Loucy (cell line): ENCODE data around the gene RAI1.

Experiments used
- H2AFZ ChIP-seq: fragments of 200-600 bp; sonication (generic); 2 replicates; pipeline ENCODE4 v1.6.0; 2016; ENCODE audit warnings: antibody characterized with exemption, mild to moderate bottlenecking, low read length, moderate library complexity
- H3F3A ChIP-seq: fragments of 200-600 bp; 2 replicates; pipeline ENCODE4 v1.6.0; 2016; ENCODE audit warnings: antibody characterized with exemption, low read depth, mild to moderate bottlenecking
- H3K27me3 ChIP-seq: fragments of 200-600 bp; sonication (generic); 2 replicates; pipeline ENCODE4 v1.6.1; 2014; ENCODE audit warnings: low read length, mild to moderate bottlenecking; ENCODE audit not compliant: insufficient read depth, poor library complexity, severe bottlenecking
- H3K36me3 ChIP-seq: fragments of 200-600 bp; sonication (generic); 2 replicates; pipeline ENCODE4 v1.6.1; 2016; ENCODE audit warnings: low read length; ENCODE audit not compliant: insufficient read depth
- H3K4me1 ChIP-seq: fragments of 200-600 bp; sonication (generic); 2 replicates; pipeline ENCODE4 v1.5.1; 2014; ENCODE audit warnings: low read length, mild to moderate bottlenecking; ENCODE audit not compliant: insufficient read depth, poor library complexity, severe bottlenecking
- H3K4me2 ChIP-seq: fragments of 200-600 bp; sonication (generic); 2 replicates; pipeline ENCODE4 v1.6.0; 2014; ENCODE audit warnings: antibody characterized with exemption, low read length, low read depth, mild to moderate bottlenecking; ENCODE audit not compliant: poor library complexity, severe bottlenecking
- H3K4me3 ChIP-seq: fragments of 200-600 bp; sonication (generic); 2 replicates; pipeline ENCODE4 v1.5.1; 2014; ENCODE audit warnings: low read length, mild to moderate bottlenecking, mixed read lengths; ENCODE audit not compliant: poor library complexity, severe bottlenecking
- H3K79me2 ChIP-seq: fragments of 200-600 bp; sonication (generic); 2 replicates; pipeline ENCODE4 v1.6.1; 2014; ENCODE audit warnings: low read length; ENCODE audit not compliant: insufficient read depth
- H3K9ac ChIP-seq: fragments of 200-600 bp; sonication (generic); 2 replicates; pipeline ENCODE4 v1.6.0; 2014; ENCODE audit warnings: mild to moderate bottlenecking, low read depth, low read length, moderate library complexity; ENCODE audit not compliant: poor library complexity, severe bottlenecking
- H3K9me2 ChIP-seq: fragments of 200-600 bp; sonication (generic); replicated peaks from 2 replicates; pipeline ENCODE4 v1.6.1; 2016; ENCODE audit warnings: low read depth, low read length, mixed read lengths
- H3K9me3 ChIP-seq: fragments of 200-600 bp; sonication (generic); 2 replicates; pipeline ENCODE4 v1.6.1; 2014; ENCODE audit warnings: mild to moderate bottlenecking, antibody characterized with exemption, low read length, low read depth; ENCODE audit not compliant: insufficient read depth
- H4K20me1 ChIP-seq: fragments of 200-600 bp; sonication (generic); 2 replicates; pipeline ENCODE4 v1.6.0; 2014; ENCODE audit warnings: antibody characterized with exemption, low read length, mild to moderate bottlenecking; ENCODE audit not compliant: insufficient read depth, poor library complexity, severe bottlenecking
- EZH2phosphoT487 ChIP-seq: fragments of 200-600 bp; IDR thresholded peaks from 2 replicates; pipeline ENCODE4 v1.6.1; 2018; ENCODE audit warnings: antibody characterized with exemption, mild to moderate bottlenecking, moderate library complexity, borderline replicate concordance
- TF ChIP-seq, protein P1 (sequence below): fragments of 200-600 bp; sonication (generic); conservative IDR thresholded peaks from 2 replicates; pipeline ENCODE4 v1.5.1; 2014; ENCODE audit warnings: mild to moderate bottlenecking, antibody characterized with exemption, low read length

Gene RAI1

GRCh38 chr17:17841601-17842025, 160.4 kb downstream of the RAI1 start:
- H2AFZ ChIP-seq, result no peak overlapping the region
- no peaks in the 10 kb centered on the region for H3K27me3 ChIP-seq
- peaks cover 16% of the 10 kb centered on the region for H3K4me1 ChIP-seq
- no peak for TF ChIP-seq EZH2phosphoT487
- TF ChIP-seq, protein P1, sequence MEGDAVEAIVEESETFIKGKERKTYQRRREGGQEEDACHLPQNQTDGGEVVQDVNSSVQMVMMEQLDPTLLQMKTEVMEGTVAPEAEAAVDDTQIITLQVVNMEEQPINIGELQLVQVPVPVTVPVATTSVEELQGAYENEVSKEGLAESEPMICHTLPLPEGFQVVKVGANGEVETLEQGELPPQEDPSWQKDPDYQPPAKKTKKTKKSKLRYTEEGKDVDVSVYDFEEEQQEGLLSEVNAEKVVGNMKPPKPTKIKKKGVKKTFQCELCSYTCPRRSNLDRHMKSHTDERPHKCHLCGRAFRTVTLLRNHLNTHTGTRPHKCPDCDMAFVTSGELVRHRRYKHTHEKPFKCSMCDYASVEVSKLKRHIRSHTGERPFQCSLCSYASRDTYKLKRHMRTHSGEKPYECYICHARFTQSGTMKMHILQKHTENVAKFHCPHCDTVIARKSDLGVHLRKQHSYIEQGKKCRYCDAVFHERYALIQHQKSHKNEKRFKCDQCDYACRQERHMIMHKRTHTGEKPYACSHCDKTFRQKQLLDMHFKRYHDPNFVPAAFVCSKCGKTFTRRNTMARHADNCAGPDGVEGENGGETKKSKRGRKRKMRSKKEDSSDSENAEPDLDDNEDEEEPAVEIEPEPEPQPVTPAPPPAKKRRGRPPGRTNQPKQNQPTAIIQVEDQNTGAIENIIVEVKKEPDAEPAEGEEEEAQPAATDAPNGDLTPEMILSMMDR, result no peak
- no peaks in the 10 kb centered on the region for H3K9me2 ChIP-seq
- no peaks in the 10 kb centered on the region for H3K36me3 ChIP-seq
- no peak overlapping the region for H3K4me3 ChIP-seq
- H3K4me2 ChIP-seq, result no peak overlapping the region
- H4K20me1 ChIP-seq, result no peaks in the 10 kb centered on the region
- H3K9ac ChIP-seq, result no peak overlapping the region
- H3K9me3 ChIP-seq, result no peaks in the 10 kb centered on the region
- no peaks in the 10 kb centered on the region for H3F3A ChIP-seq
- no peaks in the 10 kb centered on the region for H3K79me2 ChIP-seq

GRCh38 chr17:17842111-17842876, 161.0 kb downstream of the RAI1 start:
- no peak overlapping the region for H3K9ac ChIP-seq
- no peaks in the 10 kb centered on the region for H3K27me3 ChIP-seq
- no peaks in the 10 kb centered on the region for H4K20me1 ChIP-seq
- H3K9me3 ChIP-seq, result no peaks in the 10 kb centered on the region
- peaks cover 13% of the 10 kb centered on the region for H3K4me1 ChIP-seq
- H3K4me2 ChIP-seq, result no peak overlapping the region
- no peaks in the 10 kb centered on the region for H3K36me3 ChIP-seq
- H3K9me2 ChIP-seq, result no peaks in the 10 kb centered on the region
- no peak overlapping the region for H2AFZ ChIP-seq
- no peak for TF ChIP-seq EZH2phosphoT487
- TF ChIP-seq, protein P1, result no peak
- no peak overlapping the region for H3K4me3 ChIP-seq
- H3F3A ChIP-seq, result no peaks in the 10 kb centered on the region
- no peaks in the 10 kb centered on the region for H3K79me2 ChIP-seq

DNA sequence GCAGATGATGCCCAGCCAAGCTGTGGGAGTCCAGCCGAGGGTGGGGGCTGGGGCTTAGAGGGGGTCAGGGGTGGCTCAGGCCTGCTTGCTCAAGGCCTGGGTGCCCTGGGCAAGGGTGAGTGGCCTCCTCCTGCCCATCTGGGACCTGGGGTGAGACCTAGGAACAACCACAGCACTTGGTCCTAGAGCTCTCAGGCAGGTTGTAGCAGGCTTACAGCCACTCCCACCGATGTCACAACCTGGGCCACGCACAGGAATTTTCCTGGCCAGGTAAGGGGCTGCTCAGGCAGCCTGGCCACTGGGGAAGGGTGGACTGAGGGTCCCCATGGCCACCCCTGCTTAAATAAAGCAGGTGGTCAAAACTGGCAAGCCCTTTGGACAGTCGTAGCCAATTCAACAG, 161.8 kb downstream of the RAI1 start:
- H3K36me3 ChIP-seq, result no peaks in the 10 kb centered on the region
- H3K79me2 ChIP-seq, result no peaks in the 10 kb centered on the region
- no peaks in the 10 kb centered on the region for H3K9me3 ChIP-seq
- TF ChIP-seq, protein P1, result no peak
- no peak for TF ChIP-seq EZH2phosphoT487
- no peaks in the 10 kb centered on the region for H3K27me3 ChIP-seq
- no peaks in the 10 kb centered on the region for H3K9me2 ChIP-seq
- no peak overlapping the region for H3K9ac ChIP-seq
- H4K20me1 ChIP-seq, result no peaks in the 10 kb centered on the region
- H3K4me2 ChIP-seq, result no peak overlapping the region
- H3K4me3 ChIP-seq, result no peak overlapping the region
- peaks cover 5% of the 10 kb centered on the region for H3K4me1 ChIP-seq
- no peaks in the 10 kb centered on the region for H3F3A ChIP-seq
- H2AFZ ChIP-seq, result no peak overlapping the region
